Activated T-helper 1 cell treated with anti-CD3 and anti-CD28 coated beads, Interleukin-2, amount 50 U/mL, for 16 hours (primary cell): ENCODE results near the gene SNCAIP.
"Not testable (repeated sequence)": the region's sequence is repeated elsewhere in the genome, so short reads cannot be mapped to it uniquely, and the experiment has no call there.

ENCODE experiments used
- DNase-seq, 2 donors: peaks; one replicate each; pipeline ENCODE4 v3.0.0-alpha.2; 2020; ENCODE audit warnings: low read depth in 1 of 2, low spot score in 1 of 2

The SNCAIP gene

DNA sequence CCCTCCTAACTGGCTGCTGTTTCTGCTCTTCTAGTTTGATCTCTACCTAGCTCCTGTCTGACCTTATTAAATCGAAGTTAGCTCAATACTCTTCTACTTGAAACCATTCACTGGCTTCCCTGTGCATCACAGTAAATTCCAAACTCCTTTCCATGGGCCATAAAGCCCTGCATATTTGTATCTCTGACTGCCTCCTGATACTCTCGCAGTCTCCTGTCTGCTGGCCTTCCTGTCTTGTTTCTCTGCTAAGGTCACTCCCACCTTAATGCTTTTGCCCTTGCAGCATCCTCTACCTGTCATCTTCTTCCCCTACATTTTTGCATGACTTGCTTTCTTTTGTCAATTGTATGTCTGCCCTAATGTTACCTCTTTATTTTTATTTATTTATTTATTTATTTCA, 44.8 kb downstream of the SNCAIP start:
- no peak for DNase-seq

DNA sequence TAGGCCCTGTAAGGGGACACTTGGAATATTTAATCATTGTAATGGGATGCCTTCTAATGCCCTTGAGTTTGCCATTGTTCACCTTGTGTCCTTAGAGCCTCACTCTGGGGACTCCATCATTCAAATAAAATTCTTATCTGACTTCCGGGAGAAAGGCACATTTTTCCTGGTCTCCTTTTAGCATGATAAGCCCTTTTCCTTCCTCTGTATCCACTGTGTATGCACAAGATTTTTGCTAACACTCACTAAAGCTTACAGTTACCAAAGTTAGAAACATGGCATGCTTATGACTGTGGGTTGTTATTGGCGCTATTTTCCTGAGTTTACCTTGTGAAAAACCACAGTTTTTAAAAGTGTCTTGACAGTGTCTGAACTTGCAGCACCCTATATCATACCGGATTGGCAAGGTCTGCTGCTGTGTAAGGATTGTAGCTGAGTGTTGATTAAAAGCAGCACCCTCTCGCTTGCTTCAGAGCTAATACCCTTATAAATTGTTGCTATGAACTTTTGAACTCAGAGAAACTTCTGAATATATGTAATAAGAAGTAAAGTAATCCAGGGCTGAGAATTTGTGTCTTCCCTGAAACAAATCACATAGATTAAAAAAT, 46.4 kb downstream of the SNCAIP start:
- no peak for DNase-seq

DNA sequence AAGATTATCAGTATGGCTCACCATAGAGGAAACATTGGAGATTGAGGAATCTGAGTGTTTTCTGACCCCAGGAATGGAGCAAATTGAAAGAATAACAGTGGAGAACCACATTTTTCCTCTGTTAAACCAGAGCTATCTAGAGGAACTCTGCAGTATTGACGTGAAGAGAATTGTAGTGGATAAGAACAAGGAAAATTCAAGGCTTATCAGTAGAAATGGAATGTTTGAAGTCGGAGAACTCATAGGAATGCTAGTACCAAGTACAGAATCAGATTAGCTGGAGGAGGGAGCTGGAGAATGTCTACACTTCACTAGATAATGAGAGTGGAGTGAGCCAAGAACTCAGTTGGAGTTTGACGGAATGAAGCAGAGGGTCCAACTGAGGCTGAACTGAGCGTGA, 50.3 kb downstream of the SNCAIP start:
- DNase-seq = no peak

DNA sequence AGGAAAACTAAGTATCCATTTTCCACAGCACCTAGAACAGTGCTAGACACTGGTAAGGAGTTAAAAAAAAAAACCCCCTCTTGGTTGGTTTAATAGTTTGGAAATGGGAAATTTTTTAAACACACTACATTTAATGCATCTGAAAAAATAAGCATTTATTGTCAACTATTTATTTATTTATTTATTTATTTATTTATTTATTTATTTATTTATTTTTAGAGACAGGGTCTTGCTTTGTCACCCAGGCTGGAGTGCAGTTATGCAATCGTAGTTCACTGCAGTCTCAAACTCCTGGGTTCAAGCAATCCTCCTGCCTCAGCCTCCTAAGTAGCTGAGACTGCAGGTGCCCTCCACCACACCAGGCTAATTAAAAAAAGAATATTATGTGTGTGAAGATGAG, 51.6 kb downstream of the SNCAIP start:
- DNase-seq = no peak

DNA sequence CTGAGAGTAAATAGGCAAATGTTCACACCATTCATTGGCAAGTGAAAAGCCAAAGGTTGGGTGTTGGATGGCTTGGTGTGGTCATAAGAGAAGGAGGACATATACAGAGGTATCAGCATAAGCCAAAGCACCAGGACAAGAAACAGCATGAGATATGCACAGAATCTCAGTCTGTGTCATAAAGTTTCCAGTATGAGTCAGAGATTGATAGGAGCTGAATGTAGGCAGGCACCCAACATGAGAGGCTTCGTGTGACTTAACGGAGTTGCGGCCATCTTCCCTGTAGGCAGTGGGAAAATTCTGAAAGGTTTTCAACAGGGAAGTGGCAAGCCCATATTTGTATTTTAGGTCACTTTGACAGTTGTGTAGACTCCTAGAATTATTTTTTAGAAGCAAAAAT, 54.5 kb downstream of the SNCAIP start:
- DNase-seq = no peak

DNA sequence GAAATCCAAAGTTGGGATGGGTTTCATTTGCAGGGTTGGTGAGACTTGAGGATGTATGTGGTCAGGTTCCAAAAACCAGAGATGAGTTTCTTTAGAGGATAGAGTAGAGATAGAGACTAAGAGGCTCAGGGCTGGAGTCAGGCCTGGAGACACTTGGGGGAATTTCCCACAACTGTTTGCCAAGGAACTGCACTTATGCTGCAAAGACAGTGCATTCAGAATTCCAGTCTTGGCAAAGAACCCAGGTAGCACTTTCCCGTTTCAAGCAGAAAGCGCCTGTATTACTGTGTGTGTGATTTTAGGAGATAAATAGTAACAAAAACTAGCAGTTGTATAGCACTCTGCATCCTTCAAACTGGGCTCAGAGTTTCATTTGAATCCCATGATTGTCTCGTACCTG, 55.4 kb downstream of the SNCAIP start:
- no peak for DNase-seq

DNA sequence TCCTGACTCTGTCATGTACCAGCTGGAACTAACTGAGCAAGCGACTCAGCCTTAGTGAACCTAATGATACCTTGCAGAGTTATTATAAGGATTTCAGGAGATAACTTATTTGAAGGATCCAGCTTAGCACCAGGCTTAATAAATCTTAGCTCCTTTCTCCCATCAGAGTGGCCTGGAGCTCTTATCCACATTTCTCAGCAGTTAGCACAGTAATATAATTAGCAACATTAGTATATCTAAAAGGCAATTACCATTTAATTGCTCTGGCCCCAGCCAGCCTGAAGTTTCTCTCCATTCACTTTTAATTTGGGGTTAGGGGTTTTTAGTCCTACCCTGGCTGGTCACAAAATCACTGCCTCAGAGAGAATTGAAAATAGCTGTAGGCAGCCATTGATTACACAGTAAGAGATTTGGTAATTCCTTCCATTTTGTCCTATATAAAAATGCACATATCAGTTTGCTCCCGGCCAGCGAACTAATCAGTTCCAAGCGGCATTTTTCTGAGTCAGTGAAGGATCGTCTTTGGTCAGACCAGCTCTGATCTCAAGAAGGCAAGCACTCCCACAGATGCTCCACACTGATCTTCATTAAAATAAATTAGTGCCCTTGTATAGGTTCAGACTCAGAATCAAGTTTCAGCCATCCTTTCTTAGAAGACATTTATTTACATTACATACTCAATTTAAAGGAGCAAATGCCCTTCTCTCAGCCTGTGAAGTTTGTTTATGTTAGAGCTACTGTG, 56.6 kb downstream of the SNCAIP start:
- DNase-seq = no peak

DNA sequence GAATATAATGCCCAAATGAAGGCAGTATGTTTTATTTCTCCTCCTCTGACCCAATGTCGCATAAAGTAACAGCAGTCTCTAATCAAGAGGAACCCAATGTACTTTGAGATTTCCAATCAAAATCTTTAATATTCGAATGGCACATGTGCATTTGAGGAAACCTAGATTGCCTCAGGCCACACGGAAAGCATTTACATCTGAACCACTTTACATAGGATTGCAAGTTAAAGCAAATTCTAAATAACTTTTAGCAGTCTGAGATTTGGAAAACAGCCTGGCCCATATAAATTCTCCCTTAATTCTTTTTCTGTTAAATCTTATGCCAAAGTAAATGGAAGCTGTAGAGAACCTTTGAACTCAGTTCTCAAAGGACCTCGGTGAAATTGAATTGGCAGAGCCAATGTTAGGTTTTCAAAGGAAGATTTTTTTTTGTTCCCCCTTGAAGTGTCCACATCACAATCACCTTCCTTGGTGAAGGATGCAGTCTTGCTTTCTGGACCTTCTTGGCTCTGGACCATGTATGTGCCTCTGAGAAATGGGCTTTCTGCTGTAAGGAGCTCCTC, 57.3 kb downstream of the SNCAIP start:
- no peak for DNase-seq

DNA sequence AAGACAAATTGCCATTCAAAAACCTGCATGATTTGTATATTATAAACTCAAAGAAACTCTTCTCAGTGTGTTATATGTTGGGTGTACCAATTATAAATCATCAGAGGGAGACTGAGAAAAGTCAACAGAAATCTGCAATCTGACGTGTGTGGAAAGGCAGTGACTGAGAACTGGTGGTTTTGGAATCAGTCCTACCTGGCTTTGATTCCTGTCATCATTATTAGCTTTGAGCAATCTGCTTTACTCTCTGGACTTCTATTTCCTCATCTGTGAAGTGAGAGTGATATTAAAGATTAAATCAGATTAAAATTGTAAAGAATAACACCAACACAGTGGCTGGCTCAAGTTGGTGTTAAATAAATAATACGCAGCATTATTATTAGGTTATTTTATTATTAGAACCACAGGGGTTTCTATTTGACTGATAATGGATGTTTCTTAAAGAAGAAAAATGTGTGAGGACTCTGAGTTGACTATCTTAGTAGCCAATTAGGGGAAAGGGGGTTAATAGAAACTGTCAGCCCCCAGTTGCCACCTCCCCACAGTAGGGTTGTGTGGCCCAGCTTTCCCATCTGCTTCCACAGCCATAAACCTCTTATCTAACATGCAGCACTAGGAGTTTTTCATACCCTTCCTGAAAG, 59.6 kb downstream of the SNCAIP start:
- DNase-seq = no peak

DNA sequence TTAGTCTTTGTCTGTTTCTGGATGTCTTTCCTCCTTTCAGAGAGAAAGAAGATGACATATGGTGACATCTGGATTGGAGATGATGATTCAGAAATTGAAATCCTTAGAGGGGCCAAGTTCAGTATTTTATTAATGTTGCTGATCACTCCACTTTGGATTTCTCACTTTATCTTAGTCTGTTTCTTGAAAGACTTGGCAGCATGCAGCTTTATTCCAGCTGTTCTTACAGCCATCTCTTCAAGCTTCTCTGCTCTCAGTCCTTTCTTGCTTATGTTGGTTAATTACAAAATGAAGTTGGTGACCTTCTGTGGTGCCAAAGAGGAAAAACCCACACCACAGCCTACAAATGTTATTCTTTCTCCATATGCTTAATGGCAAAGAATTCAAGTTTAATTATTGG, 62.1 kb downstream of the SNCAIP start:
- DNase-seq = no peak

DNA sequence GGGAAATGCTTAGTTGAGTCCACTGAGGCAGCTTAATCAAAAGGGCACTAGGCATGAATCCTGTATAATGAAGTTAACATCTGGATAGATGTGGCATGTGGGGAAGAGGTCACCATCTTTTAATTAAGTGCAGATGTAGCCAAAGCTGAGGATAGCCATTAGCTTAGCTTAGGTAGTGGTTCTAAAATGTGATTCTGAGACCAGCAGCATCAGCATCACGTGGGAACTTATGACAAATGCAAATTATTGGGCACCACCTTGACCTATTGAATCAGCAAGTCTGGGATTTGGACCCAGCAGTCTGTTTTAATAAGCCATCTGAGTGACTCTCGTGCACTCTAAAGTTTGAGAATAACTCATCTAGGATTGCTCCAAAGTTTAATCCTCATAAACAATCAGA, 63.8 kb downstream of the SNCAIP start:
- no peak for DNase-seq

DNA sequence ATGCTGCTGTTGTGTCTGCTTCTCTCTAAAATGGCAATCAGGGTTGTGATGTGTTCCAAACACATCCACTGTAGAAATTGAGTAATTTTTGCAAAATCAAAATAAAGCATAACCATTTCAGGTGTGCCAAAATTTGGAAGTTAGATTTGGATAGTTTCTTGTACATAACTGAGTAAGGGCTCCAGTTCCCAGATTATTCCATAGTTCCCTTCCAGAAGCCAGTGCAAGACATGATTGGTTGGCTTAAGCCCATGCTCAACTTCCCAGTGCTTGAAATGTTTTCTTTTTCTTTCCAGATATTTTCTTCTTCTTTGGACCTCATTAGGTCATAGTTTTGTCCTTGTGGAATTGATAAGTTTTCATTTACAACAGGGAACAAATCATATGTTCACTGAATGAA, 64.2 kb downstream of the SNCAIP start:
- DNase-seq = no peak

DNA sequence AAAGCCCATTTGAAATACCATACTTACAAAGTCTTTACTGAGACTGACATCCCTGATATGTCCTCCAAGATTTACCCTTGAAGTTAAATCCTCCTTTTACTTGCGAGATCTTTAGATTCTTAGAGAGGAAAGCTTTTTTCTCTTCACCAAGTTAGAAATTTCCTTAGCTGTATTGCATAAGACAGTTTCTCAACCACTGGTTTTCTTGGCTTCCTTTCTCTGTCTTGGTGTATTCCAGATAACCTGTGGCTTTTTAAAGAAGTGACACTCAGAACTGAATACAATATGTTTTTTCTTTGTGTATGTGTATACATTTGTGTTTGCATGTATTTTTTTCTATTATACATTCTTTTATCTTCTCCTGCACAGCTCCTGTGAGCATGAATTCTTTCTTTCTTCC, 65.0 kb downstream of the SNCAIP start:
- no peak for DNase-seq

DNA sequence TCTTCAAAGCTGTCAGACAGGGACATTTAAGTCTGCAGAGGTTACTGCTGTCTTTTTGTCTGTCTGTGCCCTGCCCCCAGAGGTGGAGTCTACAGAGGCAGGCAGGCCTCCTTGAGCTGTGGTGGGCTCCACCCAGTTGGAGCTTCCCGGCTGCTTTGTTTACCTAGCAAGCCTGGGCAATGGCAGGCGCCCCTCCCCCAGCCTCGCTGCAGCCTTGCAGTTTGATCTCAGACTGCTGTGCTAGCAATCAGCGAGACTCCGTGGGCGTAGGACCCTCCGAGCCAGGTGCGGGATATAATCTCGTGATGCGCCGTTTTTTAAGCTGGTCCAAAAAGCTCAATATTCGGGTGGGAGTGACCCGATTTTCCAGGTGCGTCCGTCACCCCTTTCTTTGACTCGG, 70.9 kb downstream of the SNCAIP start:
- DNase-seq = not testable (repeated sequence)

DNA sequence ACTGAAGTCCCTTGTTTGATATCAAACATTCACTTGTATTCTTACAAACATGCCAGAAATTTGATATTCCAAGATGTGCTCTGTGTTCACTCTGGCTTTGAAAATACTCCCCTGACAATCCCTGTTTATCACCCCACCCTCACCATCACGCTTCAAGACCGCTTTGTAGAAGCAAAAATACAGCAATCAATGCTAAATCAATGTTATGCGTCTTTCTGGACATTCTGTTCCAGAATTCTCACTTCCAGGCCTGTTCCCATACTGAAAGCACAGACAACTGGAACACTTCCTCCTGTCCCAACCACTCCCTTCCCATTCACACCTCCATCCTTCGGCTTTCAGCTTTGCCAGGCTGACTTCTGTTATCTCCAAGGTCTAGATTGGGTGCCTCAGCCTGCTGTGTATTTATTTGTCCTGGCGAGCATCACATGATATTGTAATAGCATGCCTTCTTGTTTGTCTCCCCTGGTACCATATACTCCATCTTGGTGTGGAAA, 72.8 kb downstream of the SNCAIP start:
- no peak for DNase-seq

DNA sequence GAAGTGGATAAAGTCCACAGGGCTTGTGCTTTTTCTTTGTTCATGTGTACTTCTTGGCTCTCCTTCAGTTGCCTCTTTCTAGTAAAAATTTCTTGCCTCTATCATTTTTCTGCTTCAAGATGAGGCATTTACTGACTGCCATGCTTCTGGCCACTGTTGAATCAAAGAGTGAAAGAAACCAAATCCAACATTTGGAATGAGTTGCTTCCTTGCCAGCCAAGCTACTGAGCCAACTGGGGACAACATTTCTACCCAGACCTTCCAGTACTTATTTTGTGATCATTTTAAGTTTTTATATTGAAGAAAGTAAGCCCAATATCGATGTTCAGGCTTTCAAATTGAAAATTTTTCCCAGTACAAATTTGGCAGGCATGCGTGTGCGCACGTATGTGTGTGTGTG, 73.2 kb downstream of the SNCAIP start:
- DNase-seq = no peak

DNA sequence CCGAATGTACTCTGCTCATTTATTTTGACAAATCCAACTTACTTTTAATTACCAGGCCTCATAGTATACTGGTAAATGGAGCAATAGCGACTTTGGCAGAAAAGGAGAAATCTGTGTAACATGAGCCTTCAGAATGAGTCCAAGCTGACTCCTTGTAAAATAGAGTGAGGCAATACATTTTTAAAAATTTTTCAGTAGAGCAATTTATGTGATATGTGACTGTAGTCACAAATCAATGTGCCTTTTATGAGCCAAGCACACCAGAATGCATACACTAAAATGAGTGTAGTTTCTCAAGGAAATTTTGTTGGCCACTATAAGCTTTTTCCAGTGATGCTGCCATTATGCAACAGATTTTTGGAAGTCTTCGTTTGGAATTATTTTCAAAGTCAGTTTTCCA, 73.8 kb downstream of the SNCAIP start:
- DNase-seq = no peak

DNA sequence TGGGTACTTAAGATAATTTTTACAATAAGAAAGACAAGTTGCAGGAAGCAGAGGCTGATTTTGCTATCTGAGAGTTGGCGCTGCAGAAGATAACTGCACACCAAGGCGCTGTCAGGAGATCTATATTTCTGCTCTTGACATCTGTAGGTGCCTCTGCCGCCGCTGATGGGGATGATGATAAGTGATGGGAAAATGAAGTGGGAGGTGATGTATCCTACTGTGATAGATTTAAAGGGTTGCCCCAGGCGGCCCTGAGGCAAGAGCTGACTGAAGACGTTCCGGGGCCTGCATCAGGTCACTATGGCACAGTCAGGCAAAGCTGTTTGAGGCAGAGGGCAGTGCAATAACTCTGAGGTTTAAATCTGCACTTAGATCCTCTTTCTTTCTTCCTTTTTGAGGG, 78.1 kb downstream of the SNCAIP start:
- DNase-seq = no peak

DNA sequence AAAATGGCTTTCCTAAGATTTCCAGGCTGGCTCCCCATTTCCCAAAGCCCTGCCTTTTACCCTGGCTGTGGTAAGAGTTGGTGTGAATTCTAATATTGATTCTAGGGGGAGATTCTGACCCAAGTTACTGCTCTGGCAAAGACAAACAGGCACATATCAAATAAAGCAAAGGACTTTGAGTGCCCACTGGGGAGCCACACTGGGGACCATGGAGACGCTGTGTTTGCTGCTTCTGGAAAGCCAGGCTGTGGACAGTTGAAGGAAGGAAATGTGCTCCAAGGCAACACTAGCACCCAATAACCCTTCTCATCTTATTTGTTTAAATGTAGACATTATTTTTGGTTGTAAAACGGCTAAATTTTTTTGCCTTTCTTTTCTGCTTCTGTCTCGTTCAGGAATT, 78.7 kb downstream of the SNCAIP start:
- no peak for DNase-seq

DNA sequence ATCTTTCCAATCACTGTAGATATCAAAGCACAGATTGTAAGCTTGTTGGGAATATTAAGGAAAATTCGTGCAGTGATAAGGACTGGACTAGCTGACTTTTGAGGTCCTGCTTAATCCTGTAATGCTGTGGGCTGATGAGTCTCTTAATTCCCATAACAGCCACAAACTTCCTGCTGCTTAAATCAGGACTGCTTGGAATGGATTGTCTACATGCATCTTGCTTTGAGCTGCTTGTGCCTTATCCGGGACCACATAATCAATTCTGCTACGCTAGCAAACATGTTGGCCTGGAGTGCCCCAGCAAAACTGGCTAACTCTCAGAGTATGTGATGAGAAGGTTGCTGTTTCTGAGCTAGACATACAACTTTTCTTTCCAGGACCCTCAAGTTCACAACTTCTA, 79.6 kb downstream of the SNCAIP start:
- no peak for DNase-seq

DNA sequence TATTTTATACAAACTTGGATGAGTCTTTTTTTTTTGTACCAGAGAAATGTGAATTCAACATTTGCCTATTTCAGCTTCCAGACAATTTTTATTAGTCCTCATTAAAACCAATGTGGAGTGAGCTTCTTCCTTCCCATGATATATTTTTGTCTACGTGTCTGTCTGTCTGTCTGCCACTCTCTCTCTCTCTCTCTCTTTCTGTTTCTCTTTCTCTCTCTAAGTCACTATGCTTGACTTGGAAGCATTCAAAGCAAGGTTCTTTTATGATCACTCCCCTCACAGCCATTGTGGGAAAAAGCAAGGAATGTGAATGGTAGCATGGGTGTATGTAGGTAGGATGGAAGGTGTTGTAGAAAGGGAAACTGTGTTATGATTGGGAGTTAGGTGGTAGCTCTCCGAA, 80.2 kb downstream of the SNCAIP start:
- DNase-seq = no peak

DNA sequence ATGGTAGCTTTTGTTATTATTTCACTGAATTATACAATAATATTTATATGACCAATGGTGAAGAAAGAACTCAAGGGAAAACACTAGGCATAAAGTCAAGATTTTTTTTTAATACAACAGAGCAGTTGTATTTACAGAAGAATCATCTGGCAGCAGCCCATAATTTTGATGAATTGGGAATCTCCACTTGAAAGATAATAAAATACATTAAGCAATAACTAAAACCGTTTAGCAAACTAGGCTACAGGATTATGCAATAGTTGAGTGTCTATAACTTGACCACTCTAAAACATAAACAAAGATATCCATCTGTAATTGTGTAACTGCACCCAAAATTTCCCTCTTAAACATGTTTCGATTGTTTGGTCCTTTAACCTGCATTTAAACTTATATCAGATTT, 80.8 kb downstream of the SNCAIP start:
- no peak for DNase-seq
